HG02678 (cell line): Measurements from ENCODE around the gene NOTCH1.

Experiments
- ATAC-seq: cut with Tn5 transposase; IDR thresholded peaks from one replicate; pipeline ENCODE4 v1.9.1; 2021; ENCODE audit warnings: mild to moderate bottlenecking, moderate library complexity; ENCODE audit not compliant: unreplicated experiment

The NOTCH1 gene

DNA sequence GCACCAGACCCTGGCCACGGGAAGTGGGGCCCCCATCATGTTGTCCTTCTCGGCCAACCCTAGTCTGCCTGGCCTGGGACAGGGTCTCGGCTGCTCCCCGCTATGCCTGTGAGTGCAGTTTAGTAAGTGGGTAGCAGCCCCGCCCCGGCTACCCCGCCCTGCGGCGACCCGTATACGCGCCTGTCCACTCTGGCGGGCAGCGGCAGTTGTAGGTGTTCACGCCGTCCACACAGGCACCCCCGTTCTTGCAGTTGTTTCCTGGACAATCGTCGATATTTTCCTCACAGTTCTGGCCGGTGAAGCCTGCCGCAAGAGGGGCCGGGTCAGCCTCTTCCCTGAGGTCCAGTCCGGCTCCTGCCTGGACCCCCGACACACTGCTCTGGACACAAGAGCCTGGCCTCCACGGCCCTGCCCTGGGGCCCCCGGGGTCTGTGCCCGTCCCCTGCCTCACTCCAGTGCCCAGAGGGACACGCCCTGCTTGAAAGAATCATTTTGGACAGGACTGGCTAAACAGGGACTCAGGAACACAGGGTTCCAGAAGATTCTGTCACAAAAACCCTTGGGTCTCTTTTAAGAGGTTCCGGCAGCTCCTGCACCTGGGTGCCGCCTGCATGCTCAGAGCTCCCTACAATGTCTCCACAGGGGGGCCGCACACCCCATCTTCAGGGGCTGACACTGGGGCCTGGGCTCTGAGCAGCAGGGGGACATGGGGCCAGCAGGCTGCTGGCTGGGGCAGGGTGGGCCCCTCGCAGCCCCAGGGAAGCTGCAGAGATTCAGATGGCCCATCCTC, 26.4 kb downstream of the NOTCH1 start:
- no peak for ATAC-seq

DNA sequence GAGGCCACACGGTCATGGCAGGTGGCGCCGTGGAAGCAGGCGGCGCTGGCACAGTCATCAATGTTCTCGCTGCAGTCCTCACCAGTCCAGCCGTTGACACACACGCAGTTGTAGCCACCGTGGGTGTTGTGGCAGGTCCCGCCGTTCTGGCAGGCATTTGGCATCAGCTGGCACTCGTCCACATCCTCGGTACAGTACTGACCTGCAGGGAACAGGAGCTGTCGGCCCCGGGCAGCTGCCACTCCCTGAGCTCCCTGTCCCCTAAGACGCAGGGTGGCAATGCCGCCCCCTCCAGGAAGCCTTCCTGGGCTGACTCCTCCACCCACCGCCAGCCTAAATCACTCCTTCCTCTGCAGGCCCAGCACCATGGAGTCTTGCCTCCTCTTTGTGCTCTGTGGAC, 27.2 kb downstream of the NOTCH1 start:
- no peak for ATAC-seq

DNA sequence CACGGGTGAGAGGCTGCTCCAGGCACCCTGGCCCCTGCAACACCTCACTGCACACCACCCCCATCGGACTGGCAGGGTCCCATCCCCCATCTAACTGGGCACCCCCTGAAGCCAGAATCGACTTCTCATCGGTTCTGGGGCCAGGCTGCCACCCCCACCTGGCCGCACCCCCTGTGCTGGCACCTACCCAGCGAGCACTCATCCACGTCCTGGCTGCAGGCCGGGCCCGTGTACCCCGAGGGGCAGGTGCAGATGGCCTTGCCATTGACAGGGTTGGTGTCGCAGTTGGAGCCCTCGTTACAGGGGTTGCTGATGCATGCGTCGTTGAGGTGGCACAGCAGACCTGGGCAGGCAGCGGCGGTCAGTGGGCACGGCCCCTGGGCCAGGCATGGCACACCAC, 27.9 kb downstream of the NOTCH1 start:
- ATAC-seq, result no peak

DNA sequence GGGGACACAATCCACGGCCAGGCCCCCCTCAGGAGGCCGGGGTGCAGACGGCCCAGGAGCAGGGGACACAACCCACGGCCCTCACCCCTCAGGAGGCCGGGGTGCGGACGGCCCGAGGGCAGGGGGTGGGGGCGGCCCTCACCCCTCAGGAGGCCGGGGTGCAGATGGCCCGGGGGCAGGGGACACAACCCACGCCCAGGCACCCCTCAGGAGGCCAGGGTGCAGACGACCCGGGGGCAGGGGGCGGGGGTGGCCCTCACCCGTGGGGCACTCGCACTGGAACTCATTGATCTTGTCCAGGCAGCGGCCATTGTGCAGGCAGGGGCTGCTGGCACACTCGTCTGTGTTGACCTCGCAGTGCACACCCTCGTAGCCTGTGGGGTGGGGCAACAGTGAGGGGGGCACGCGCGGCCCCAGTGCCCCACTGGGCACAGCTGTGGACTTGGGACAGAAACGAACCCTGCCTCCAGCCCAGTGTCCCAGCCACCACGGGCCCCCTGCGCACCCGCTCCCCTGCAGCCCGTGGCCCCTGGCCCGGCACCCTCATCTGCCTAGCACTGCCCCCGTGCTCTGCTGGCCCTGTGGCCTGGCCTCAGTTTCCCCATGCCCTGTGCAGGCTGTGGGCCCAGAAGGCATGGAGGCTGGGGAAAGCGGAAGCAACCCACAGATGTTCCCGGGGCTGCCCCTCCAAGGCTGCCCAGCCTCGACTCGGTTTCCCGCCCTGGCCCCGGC, 28.7 kb downstream of the NOTCH1 start:
- no peak for ATAC-seq

DNA sequence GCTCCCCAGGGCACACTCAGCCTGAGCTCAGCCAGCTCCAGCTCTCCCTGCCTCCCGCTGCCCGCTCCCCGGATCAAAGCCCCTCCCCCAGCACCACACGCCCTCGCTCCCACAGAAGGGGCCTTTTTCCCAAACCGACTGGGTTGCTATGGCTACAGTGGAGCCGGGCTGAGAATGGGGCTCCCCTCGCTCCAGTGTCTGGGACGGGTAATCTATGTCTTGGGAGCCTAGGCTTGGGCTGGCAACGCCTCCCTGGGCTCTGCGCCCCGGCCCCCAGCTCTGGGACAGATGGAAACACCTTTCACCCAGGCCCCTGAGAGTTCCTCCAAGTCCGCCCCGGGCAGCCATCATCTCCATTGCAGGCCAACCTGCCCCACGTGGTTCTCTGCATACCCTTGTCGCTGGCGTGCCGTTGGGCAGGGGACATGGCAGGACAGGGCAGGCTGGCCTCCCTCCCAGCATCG, 29.6 kb downstream of the NOTCH1 start:
- no peak for ATAC-seq

DNA sequence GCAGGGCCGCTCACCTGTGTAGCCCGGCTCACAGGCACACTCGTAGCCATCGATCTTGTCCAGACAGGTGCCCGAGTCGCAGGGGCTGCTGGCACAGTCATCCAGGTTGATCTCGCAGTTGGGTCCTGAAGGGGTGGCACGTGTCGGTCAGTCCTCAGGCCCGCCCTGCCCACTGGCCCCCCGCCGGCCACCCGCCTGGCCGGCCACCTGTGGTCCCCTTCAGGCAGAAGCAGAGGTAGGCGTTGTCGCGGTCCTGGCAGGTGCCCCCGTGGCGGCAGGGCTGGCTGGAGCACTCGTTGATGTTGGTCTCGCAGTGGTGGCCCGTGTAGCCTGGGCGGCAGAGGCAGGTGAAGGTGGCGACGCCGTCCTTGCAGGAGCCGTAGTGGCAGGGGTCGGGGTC, 30.6 kb downstream of the NOTCH1 start:
- ATAC-seq, result no peak

DNA sequence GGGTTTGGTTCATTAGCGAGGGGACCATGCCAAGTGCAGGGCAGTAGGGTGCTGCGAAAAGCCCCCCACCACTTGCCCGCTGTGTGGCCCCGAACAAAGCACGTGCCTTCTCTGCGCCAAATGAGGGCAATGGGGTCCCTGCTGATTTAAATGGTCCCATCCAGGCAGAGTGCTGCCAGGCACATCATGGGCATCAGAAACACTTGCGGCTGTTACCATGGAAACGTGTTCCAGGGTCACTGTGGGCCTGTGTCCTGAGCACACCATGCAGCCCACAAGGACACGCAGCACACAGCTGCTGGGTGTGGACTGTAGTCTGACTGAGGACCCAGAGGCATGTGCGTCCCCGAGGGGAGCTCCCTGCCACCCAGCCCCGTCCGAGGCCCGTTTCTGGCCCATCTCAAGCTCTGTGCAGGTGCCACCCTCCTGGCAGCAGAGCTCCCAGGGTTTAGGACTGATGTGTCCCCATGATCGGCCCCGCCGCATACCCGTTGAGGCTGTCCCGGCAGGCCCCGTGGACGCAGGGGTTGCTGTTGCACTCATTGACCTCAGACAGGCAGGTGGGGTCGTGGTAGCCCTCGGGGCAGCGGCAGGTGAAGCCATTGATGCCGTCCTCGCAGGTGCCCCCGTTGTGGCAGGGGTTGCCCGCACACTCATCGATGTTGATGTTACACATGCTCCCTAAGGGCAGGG, 31.7 kb downstream of the NOTCH1 start:
- ATAC-seq, result no peak

DNA sequence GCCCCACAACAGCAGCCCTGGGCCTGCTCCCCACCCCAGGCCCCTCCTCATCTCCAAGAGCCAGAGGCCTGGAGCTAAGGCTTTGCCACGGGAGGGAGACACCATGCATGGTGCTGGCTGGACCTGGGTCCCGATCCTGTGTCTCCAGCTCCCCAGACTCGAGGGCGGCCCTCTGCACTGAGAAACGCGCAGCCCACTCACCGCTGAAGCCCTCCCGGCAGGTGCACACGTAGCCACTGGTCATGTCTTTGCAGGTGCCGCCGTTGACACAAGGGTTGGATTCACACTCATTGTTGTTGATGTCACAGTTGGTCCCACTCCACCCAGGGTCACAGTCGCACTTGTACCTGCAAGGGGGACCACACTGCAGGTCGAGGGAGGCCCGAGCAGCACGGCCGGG, 32.7 kb downstream of the NOTCH1 start:
- ATAC-seq, result no peak

DNA sequence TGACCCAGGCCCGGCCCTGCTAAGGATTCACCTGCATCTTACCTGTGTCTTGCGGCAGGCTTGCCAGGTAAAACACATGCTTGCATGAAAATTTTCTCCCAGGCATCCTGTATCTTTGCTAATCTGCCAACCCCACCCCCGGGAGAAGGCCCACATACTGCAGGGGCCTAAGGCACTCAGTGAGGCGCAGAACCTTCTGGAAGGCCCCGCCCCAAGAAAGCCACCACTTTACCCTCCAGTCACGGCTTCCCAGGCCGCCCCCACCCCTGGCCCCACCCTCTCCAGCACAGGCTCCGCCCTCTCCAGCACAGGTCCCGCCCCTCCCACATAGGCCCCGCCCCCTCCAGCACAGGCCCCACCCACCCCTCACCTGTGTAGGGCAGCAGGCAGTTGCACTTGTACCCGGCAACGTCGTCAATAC, 33.2 kb downstream of the NOTCH1 start:
- ATAC-seq, result no peak

DNA sequence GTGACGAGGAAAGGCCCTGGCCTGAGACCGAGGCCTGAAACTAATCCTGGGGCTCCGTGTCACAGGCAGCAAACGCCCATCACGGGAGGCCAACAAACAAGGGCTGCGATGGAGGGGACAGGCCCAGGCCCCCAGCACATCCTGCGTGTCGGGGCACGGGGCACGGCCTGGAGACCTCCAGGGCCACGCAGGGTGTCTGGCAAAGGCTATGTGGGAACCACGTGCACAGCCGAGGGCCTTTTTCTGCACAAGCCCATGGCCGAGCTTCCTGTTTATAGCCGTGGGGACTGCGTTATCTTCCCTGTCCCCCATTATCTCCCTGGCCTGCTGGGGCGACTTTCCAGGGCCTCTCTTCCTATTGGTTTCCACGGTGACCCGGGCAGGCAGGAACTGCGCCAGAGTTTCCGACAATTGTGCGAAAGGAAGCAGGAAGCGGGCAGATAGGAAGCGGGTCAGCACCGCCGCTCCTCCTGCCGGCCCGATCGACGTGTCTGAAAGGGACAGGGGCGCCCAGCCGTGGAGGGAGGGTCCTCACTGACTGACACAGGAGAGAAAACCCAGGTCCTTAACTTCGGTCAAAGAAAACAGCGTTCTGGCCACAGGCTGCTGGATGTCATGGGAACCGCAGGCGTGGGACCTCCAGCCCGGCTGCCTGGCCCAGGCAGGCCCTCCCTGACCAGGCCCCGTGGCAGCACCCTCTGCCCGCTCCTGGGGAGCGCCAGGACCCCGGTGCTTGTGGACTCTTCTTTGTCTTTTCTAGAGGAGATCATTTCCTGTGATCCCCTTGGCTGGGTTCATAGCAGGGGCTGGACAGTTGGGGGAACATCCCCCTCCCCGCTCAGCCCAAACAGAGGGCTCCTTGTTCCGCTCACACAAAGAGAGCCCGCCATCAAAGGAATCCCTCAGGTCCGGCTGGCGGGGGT, 33.9 kb downstream of the NOTCH1 start:
- ATAC-seq, result no peak

DNA sequence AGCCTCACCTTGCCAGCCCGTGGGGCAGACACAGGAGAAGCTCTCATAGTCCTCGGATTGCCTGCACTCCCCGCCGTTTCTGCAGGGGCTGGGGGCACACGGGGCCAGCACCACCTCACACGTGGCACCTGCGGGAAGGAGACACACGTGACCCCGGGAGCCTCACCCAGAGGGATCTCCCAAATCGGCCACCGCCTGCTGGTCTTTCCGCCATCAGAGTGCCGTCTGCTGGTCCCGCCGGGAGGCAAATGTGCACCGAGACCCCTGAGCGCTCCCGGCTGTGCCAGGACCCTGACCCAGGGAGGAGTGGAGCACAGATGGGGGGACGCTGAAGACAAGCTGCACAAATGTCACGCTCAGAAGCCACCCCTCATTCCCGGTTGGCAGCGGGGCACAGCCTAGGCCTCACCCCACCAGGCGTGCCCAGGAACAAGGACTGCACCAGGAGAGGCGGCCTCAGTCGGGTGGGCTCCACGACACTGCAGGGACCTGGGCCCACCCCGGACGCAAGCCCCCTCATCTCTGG, 34.6 kb downstream of the NOTCH1 start:
- ATAC-seq, result no peak

DNA sequence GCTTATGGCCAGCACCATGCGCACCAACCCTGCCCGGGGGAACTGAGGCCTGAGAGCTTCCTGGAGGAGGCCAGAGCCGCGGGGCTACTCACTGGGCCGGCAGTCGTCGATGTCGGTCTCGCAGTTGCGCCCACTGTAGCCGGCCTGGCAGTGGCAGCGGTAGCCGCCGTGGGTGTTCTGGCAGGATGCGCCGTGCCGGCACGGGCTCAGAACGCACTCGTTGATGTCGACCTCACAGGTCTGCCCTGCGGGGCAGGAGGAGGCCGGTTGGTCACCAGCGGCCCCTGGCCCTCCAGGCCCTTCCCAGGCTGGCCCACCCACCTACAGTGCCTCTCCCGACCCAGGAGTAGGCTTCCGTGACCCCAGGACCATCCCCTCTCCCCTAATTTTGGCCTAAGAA, 35.3 kb downstream of the NOTCH1 start:
- ATAC-seq, result no peak

DNA sequence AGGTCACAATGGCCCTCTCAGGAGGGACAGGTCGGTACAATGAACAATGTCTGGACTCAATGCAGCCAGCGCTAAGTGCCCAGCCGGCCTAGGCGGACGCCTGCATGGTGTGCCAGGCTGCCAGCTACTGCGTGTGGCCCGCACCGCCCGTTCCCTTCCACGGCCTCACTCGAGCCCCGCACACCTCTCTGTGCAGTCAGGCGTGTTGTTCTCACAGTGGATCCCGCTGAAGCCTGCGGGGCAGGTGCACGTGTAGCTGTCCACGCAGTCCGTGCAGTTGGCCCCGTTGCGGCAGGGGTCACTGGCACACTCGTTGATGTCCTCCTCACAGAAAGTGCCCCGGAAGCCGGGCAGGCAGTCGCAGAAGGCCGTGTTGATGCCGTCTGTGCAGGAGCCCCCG, 36.3 kb downstream of the NOTCH1 start:
- no peak for ATAC-seq

DNA sequence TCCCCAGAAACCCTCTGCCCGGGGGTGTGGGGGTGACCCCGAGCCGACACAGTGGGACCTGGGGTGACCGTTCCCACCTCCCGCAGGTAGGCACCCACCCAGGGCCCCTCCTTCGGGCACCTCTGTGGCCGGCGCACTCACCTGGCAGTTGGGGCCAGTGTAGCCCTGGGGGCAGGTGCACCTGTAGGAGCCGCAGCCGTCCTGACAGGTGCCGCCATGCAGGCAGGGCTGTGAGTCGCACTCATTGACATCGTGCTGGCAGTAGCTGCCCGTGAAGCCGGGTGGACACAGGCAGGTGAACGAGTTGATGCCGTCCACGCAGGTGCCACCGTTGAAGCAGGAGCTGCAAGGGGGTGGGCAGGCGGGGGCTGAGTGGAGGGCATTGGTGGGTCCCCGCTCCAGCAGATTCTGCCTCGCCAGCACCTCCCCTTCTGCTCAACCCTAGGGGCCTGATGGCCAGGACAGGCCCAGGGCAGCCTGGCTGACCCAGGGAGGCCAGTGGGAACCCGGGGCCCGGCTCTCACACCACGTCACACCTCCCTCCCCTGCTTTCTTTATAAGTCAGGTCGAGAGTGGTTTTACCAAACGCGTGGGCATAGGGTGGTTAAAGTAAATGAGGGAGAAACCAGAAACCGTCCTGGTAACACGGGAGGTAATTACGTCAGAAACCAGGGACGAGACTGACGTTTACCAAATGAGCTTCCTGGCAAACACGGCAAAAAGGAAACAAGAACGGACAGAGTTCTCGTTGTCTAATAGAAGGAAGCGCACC, 36.9 kb downstream of the NOTCH1 start:
- ATAC-seq, result no peak

DNA sequence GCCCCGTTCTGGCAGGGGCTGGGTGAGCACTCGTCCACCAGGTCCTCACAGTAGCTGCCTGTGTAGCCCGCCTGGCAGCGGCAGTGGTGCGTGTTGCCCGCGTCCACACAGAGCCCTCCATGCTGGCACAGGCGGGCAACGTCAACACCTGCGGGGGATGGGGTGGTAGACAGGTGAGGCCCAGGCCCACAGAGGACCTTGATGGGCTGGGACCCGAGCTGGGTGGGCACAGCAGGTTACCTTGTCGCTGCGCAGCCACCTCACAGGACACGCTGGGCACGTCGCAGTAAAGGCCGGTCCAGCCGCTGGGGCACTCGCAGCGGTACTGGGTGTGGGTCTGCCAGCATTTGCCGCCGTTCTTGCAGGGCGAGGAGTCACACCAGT, 37.9 kb downstream of the NOTCH1 start:
- no peak for ATAC-seq

DNA sequence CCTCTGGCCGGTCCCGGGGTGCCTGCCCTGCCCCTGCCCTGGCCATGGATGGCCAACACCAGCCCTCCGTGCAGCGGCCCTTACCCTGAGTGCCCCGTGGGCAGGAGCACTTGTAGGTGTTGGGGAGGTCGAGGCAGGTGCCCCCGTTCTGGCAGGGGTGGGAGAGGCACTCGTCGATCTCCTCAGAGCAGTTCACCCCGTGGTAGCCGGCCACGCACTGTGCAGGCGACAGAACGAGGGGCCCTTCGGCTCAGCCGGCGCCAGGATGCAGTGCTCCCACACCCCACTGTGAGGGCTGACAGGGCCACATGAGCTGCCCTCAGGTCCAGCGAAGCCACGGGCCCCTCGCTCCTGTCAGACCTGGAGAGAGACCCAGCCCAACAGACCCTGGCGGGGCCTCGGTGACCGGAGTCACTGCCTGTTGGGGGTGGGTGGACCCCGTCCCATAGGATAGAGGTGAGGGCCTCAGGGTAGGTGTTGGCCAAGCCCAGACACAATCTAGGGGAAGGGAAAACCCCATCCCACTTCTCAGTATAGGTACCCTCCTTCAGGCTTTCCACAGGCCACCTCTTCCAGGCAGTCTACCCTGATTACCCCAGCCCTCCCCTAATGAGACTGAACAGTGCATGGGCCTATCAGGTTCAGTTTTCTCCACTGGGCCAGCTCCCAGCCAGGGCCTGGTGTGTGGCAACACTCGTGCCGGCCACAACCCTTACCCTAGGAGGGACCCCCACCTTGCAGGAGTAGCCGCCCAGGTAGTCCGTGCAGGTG, 38.4 kb downstream of the NOTCH1 start:
- ATAC-seq, result no peak

DNA sequence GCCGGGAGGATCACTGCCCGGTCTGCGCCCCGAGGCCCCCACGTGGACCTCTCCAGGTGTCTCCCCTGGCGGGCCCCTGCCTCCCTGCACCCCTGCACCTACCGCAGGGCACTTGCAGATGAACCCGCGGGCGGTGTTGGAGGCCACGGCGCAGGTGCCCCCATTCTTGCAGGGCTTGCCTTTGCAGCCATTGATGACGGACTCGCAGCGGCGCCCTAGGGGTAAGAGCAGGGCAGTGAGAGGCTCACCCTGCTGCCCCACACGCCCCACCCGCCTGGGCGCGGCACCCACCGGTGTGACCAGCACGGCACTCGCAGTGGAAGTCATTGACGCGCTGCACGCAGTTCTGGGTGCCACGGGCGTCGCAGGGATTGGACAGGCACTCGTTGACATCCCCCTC, 39.4 kb downstream of the NOTCH1 start:
- ATAC-seq, result no peak

DNA sequence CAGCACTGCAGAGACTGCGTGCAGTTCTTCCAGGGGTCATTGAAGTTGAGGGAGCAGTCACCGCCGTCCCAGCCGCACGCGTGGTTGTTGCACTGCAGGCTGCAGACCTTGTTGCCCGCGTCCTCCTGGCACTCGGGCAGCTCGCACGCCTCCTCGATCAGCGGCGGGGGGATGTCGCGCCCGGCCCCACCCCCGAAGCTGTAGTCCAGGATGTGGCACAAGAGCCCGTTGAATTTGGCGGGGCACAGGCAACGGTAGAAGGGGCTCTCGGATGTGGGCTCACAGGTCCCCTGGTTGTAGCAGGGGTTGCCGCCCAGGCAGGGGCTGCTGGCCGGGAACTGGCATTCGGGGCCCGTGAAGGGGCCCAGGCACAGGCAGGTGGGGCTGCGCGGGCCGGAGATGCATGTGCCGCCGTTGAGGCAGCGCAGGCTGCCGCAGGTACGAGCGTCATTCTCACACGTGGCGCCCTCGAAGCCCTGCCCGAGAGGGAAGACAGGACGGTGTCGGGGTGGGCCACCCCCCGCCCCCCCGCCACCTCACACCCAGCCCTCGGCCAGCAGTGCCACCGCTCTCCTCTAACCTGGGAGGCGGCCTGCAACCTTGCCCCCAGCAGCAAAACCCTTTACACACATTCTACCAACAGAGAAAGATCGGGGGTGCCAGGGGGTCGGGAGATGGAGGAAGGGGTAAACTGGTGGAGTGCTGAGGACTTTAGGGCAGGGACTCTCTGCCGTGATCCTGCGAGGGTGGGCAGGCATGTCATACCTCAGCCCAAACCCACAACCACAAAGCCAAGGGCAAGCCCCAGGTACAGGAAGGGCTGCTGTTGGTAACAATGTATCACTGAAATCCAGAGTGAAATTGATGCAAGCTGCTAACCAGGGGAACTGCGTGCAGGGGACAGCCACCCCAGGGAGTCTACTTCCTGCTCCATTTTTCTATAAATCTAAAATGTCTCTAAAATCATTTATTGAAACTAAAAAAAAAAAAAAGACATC, 40.1 kb downstream of the NOTCH1 start:
- ATAC-seq, result no peak
